ENCODE results near the gene ARPC5L. TPM values are rescaled to one million over a fixed set of nuclear protein-coding genes. Genes with fewer than 3 reads are reported as not detected.
"Not testable (repeated sequence)": the region's sequence is repeated elsewhere in the genome, so short reads cannot be mapped to it uniquely, and the experiment has no call there.

The ARPC5L gene
- polyA plus RNA-seq, 4 donors: 38.9 to 55.7 (median 53.6) TPM

DNA sequence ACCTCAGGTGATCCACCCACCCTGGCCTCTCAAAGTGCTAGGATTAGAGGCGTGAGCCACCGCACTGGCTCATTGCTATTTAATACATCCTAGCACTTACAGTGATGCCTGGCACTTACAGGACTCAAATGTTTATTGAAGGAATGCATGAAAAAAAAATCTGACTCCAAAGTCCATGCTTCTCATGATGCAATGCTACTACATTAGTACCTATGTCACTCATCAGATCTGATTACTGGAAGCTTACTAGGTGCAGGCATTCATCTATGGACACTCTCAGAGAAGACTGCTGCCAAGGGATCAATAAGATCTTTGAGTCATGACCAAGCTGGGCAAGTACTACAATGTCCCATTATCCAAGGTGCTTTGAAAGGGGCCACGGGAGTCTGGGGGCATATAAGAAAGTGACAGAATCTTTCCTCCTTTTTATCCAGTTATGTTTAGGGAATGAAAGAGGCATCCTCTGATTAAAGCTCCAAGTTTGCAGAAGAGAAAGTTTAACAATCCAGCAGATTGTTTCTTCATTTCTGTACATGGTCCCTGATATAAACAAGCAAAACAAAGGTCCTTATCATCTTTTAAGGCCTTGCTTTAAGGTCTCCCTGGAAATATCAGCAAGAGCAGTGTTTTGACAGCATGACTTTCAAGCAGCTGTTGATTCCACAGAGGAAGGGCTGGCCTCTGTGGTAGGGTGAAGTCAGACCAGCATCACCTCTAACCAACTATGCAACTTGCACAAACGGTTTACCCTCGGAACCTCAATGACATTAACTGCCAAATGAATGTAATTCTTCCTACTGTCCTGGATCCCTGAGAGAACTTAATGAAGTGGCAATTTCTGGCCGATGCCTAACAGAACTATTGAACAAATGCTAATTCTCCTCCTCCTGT is 35.9 kb downstream of the ARPC5L start:
- Histone ChIP-seq H3K27ac (ENCODE audit: low read depth in 1 of 3, low read length in 2 of 3) (peak overlapping the region in 1 of 3 donors; percentile 44), H3K36me3 (ENCODE audit: control insufficient read depth in 3 of 3, insufficient read depth in 2 of 3, low read depth in 1 of 3, low read length in 3 of 3) (peaks cover 5 to 60% (median 20%) of the 10 kb centered on the region in 3 donors), H3K9me3 (ENCODE audit: control insufficient read depth in 2 of 2, insufficient read depth in 1 of 2, low read depth in 1 of 2, low read length in 1 of 2) (no peaks in the 10 kb centered on the region), H3K27me3 (ENCODE audit: control insufficient read depth in 3 of 3, insufficient read depth in 3 of 3, low read length in 3 of 3) (no peaks in the 10 kb centered on the region), H3K4me3 (ENCODE audit: low read depth in 1 of 3, low read length in 3 of 3) (no peak overlapping the region), H3K4me1 (ENCODE audit: control insufficient read depth in 3 of 3, insufficient read depth in 2 of 3, low read depth in 1 of 3, low read length in 2 of 3) (peaks cover 0 to 10% (median 0%) of the 10 kb centered on the region in 3 donors)
- FAIRE-seq: no peak
- peak; percentile 84 to 90 for DNase-seq
- WGBS, 3 donors: 55 to 70% (median 69%) methylated on average over 6 of the region's 6 CpGs

- WGBS, 3 donors: 95 to 97% (median 95%) methylated on average over 9 of the region's 9 CpGs
- H3K36me3 ChIP-seq (ENCODE audit: control insufficient read depth in 3 of 3, insufficient read depth in 2 of 3, low read depth in 1 of 3, low read length in 3 of 3): peaks cover 5 to 58% (median 14%) of the 10 kb centered on the region in 3 donors
- FAIRE-seq (no peak), DNase-seq (no peak)
- no peaks in the 10 kb centered on the region for H3K9me3 ChIP-seq (ENCODE audit: control insufficient read depth in 2 of 2, insufficient read depth in 1 of 2, low read depth in 1 of 2, low read length in 1 of 2)
- peaks cover 0 to 10% (median 0%) of the 10 kb centered on the region in 3 donors for H3K4me1 ChIP-seq (ENCODE audit: control insufficient read depth in 3 of 3, insufficient read depth in 2 of 3, low read depth in 1 of 3, low read length in 2 of 3)
- H3K4me3 ChIP-seq (ENCODE audit: low read depth in 1 of 3, low read length in 3 of 3): no peak overlapping the region
- no peaks in the 10 kb centered on the region for H3K27me3 ChIP-seq (ENCODE audit: control insufficient read depth in 3 of 3, insufficient read depth in 3 of 3, low read length in 3 of 3)
- H3K27ac ChIP-seq (ENCODE audit: low read depth in 1 of 3, low read length in 2 of 3): no peak overlapping the region
Observed at GRCh38 chr9:124899845-124900244, 37.9 kb downstream of the ARPC5L start.

DNA sequence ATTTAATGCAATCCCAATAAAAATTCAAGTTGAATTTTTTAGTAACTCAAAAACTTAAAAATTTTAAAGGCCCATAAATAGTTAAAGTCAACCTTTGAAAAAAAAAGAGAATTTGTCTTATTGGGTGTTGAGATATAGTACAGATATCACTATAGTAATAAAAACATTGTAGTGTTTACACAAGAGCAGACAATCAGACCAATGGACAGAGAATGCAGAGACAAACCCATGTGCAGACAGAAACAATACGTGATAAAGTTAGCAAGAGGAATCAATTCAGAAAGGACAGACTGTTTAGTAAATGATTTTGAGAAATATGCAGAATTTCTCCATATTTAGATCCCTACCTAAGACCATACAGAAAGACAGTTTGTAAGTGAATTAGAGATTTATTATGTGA is 45.0 kb downstream of the ARPC5L start:
- H3K27ac ChIP-seq (ENCODE audit: low read depth in 1 of 3, low read length in 2 of 3): no peak overlapping the region
- peaks cover 7 to 40% (median 9%) of the 10 kb centered on the region in 3 donors for H3K36me3 ChIP-seq (ENCODE audit: control insufficient read depth in 3 of 3, insufficient read depth in 2 of 3, low read depth in 1 of 3, low read length in 3 of 3)
- no peaks in the 10 kb centered on the region for H3K4me1 ChIP-seq (ENCODE audit: control insufficient read depth in 3 of 3, insufficient read depth in 2 of 3, low read depth in 1 of 3, low read length in 2 of 3)
- FAIRE-seq (no peak), DNase-seq (peak; percentile 15 to 41)
- WGBS, 3 donors: 22 to 45% (median 25%) methylated on average over 1 of the region's 1 CpG
- no peaks in the 10 kb centered on the region for H3K9me3 ChIP-seq (ENCODE audit: control insufficient read depth in 2 of 2, insufficient read depth in 1 of 2, low read depth in 1 of 2, low read length in 1 of 2)
- no peak overlapping the region for H3K4me3 ChIP-seq (ENCODE audit: low read depth in 1 of 3, low read length in 3 of 3)
- H3K27me3 ChIP-seq (ENCODE audit: control insufficient read depth in 3 of 3, insufficient read depth in 3 of 3, low read length in 3 of 3): no peaks in the 10 kb centered on the region

- WGBS, 3 donors: 69 to 78% (median 76%) methylated on average over 2 of the region's 2 CpGs
- peaks cover 7 to 43% (median 10%) of the 10 kb centered on the region in 3 donors for H3K36me3 ChIP-seq (ENCODE audit: control insufficient read depth in 3 of 3, insufficient read depth in 2 of 3, low read depth in 1 of 3, low read length in 3 of 3)
Observed at GRCh38 chr9:124908098-124908497, 46.2 kb downstream of the ARPC5L start.

DNA sequence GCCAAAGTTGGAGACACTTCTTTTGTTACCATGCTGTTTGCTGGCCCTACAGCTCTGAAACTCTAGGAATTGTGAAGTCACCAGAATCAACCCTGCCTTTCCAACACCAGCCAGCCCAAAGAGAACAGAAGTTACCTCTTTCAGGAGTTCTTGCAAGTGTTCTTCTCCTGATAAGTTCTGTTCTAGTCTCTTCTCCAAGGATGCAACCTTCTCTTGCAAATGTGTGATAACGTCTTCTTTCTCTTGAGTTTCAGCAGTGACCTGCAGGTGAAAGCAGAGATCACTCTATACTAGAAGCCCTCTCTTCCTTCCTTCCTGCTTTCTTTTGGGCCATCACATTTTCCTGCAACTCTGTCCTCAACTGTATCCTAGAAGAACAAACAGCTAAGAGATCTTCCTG is 49.8 kb downstream of the ARPC5L start:
- Histone ChIP-seq H3K4me3 (ENCODE audit: low read depth in 1 of 3, low read length in 3 of 3) (no peak overlapping the region), H3K36me3 (ENCODE audit: control insufficient read depth in 3 of 3, insufficient read depth in 2 of 3, low read depth in 1 of 3, low read length in 3 of 3) (peaks cover 7 to 27% (median 12%) of the 10 kb centered on the region in 3 donors), H3K9me3 (ENCODE audit: control insufficient read depth in 2 of 2, insufficient read depth in 1 of 2, low read depth in 1 of 2, low read length in 1 of 2) (no peaks in the 10 kb centered on the region), H3K27ac (ENCODE audit: low read depth in 1 of 3, low read length in 2 of 3) (no peak overlapping the region), H3K4me1 (ENCODE audit: control insufficient read depth in 3 of 3, insufficient read depth in 2 of 3, low read depth in 1 of 3, low read length in 2 of 3) (no peaks in the 10 kb centered on the region), H3K27me3 (ENCODE audit: control insufficient read depth in 3 of 3, insufficient read depth in 3 of 3, low read length in 3 of 3) (no peaks in the 10 kb centered on the region)
- FAIRE-seq: no peak
- DNase-seq: no peak
- WGBS, 3 donors: 89 to 92% (median 92%) methylated on average over 1 of the region's 1 CpG

More at GRCh38 chr9:124908098-124908497, 46.2 kb downstream of the ARPC5L start:
- Histone ChIP-seq H3K4me1 (ENCODE audit: control insufficient read depth in 3 of 3, insufficient read depth in 2 of 3, low read depth in 1 of 3, low read length in 2 of 3) (no peaks in the 10 kb centered on the region), H3K9me3 (ENCODE audit: control insufficient read depth in 2 of 2, insufficient read depth in 1 of 2, low read depth in 1 of 2, low read length in 1 of 2) (no peaks in the 10 kb centered on the region), H3K27ac (ENCODE audit: low read depth in 1 of 3, low read length in 2 of 3) (no peak overlapping the region), H3K27me3 (ENCODE audit: control insufficient read depth in 3 of 3, insufficient read depth in 3 of 3, low read length in 3 of 3) (no peaks in the 10 kb centered on the region), H3K4me3 (ENCODE audit: low read depth in 1 of 3, low read length in 3 of 3) (no peak overlapping the region)
- DNase-seq (no peak), FAIRE-seq (no peak)

DNA sequence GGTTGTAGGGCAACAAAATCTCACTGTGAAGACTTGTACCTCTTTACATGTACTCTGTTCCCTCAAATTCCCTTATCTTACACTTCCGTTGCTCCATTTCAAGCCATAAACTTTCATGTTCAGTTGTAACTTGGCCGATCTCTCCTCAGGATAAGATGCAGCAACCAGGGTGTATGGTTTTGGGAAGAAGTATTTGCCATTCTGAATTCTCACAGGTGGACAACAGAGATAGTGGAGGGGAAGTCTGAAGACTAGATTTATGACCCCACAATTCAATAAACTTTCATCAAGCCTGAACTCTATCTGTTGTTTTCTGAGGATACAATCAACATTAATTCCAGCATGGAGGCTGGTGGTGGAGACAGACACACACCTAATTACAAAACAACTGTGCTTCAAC is 51.4 kb downstream of the ARPC5L start:
- Histone ChIP-seq H3K27me3 (ENCODE audit: control insufficient read depth in 3 of 3, insufficient read depth in 3 of 3, low read length in 3 of 3) (no peaks in the 10 kb centered on the region), H3K9me3 (ENCODE audit: control insufficient read depth in 2 of 2, insufficient read depth in 1 of 2, low read depth in 1 of 2, low read length in 1 of 2) (no peaks in the 10 kb centered on the region), H3K36me3 (ENCODE audit: control insufficient read depth in 3 of 3, insufficient read depth in 2 of 3, low read depth in 1 of 3, low read length in 3 of 3) (peaks cover 5 to 25% (median 12%) of the 10 kb centered on the region in 3 donors), H3K27ac (ENCODE audit: low read depth in 1 of 3, low read length in 2 of 3) (no peak overlapping the region), H3K4me1 (ENCODE audit: control insufficient read depth in 3 of 3, insufficient read depth in 2 of 3, low read depth in 1 of 3, low read length in 2 of 3) (no peaks in the 10 kb centered on the region), H3K4me3 (ENCODE audit: low read depth in 1 of 3, low read length in 3 of 3) (no peak overlapping the region)
- WGBS, 3 donors: 73 to 84% (median 82%) methylated on average over 2 of the region's 2 CpGs
- no peak for DNase-seq
- FAIRE-seq: no peak

DNA sequence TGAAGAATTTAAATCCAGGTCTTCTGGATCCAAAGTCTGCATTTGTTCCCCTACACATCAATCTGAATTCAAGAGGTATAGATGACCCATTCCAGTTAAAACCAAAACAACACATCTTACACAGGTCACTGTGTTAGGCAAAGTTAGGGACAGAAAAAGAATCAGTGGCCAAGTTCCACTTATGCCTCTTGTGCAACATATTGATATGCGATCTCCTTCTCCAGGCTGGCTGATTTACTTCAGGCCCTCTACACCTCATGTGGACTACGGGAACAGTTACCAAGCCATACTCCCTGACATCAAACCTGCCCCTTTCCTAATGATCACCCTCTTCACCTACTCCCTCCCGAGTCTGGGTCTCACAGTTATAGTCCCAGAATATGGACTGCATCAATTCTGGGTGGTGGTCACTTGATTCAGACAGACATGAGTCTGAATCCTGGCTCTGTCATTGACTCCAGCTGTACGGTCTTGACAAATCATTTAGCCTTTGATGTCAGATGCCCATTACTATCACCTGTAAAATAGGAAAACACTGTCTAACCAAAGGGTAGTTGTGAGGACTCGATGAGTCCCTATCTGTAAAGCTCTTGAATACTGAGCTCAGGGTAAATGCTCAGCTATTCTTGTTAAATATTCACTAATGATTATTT is 52.9 kb downstream of the ARPC5L start:
- no peak for DNase-seq
- no peak overlapping the region for H3K27ac ChIP-seq (ENCODE audit: low read depth in 1 of 3, low read length in 2 of 3)
- H3K36me3 ChIP-seq (ENCODE audit: control insufficient read depth in 3 of 3, insufficient read depth in 2 of 3, low read depth in 1 of 3, low read length in 3 of 3): peaks cover 9 to 33% (median 16%) of the 10 kb centered on the region in 3 donors
- no peak for FAIRE-seq
- 94 to 98% (median 97%) methylated on average over 5 of the region's 5 CpGs for WGBS, 3 donors
- no peaks in the 10 kb centered on the region for H3K27me3 ChIP-seq (ENCODE audit: control insufficient read depth in 3 of 3, insufficient read depth in 3 of 3, low read length in 3 of 3)
- H3K9me3 ChIP-seq (ENCODE audit: control insufficient read depth in 2 of 2, insufficient read depth in 1 of 2, low read depth in 1 of 2, low read length in 1 of 2): no peaks in the 10 kb centered on the region
- H3K4me3 ChIP-seq (ENCODE audit: low read depth in 1 of 3, low read length in 3 of 3): no peak overlapping the region
- no peaks in the 10 kb centered on the region for H3K4me1 ChIP-seq (ENCODE audit: control insufficient read depth in 3 of 3, insufficient read depth in 2 of 3, low read depth in 1 of 3, low read length in 2 of 3)

- WGBS, 3 donors: 30 to 63% (median 51%) methylated on average over 6 of the region's 6 CpGs
- not testable (repeated sequence) for H3K27ac ChIP-seq (ENCODE audit: low read depth in 1 of 3, low read length in 2 of 3); FAIRE-seq
Observed at GRCh38 chr9:124920394-124920793, 58.5 kb downstream of the ARPC5L start.

More at GRCh38 chr9:124920394-124920793, 58.5 kb downstream of the ARPC5L start:
- DNase-seq: peak; percentile 61 to 83
- H3K4me1 ChIP-seq (ENCODE audit: control insufficient read depth in 3 of 3, insufficient read depth in 2 of 3, low read depth in 1 of 3, low read length in 2 of 3); H3K4me3 ChIP-seq (ENCODE audit: low read depth in 1 of 3, low read length in 3 of 3); H3K27me3 ChIP-seq (ENCODE audit: control insufficient read depth in 3 of 3, insufficient read depth in 3 of 3, low read length in 3 of 3); H3K9me3 ChIP-seq (ENCODE audit: control insufficient read depth in 2 of 2, insufficient read depth in 1 of 2, low read depth in 1 of 2, low read length in 1 of 2): not testable (repeated sequence)
- H3K36me3 ChIP-seq (ENCODE audit: control insufficient read depth in 3 of 3, insufficient read depth in 2 of 3, low read depth in 1 of 3, low read length in 3 of 3): peaks cover 12 to 44% (median 15%) of the 10 kb centered on the region in 3 donors
